Left lung (tissue), 10 donors: ENCODE results near the gene COBL. TPM values are rescaled to one million over a fixed set of nuclear protein-coding genes. Genes with fewer than 3 reads are reported as not detected.

Experiments
- ATAC-seq: fragments of 200-7000 bp; cut with Tn5 transposase; one replicate; pipeline ENCODE4 v1.9.1; 2020; ENCODE audit warnings: moderate library complexity
- DNase-seq, 4 donors: peaks; one replicate each; pipeline ENCODE4 v3.0.0-alpha.2; 2013 to 2020
- H3K27ac ChIP-seq, 2 donors: fragments of 200-600 bp; sonication (generic) in 1 of 2; one replicate each; pipeline versions ENCODE4 v1.5.0 to v1.8.0; 2020 to 2021
- H3K27me3 ChIP-seq, 2 donors: fragments of 200-600 bp; sonication (generic) in 1 of 2; one replicate each; pipeline versions ENCODE4 v1.5.0 to v1.8.0; 2020 to 2021
- H3K36me3 ChIP-seq, 2 donors: fragments of 200-600 bp; sonication (generic) in 1 of 2; one replicate each; pipeline versions ENCODE4 v1.5.0 to v1.8.0; 2020 to 2021
- H3K4me1 ChIP-seq, 2 donors: fragments of 200-600 bp; one replicate each; pipeline ENCODE4 v1.8.0; 2021
- H3K4me3 ChIP-seq, 2 donors: fragments of 200-600 bp; sonication (generic) in 1 of 2; one replicate each; pipeline versions ENCODE4 v1.5.0 to v1.8.0; 2020 to 2021; ENCODE audit warnings: mild to moderate bottlenecking in 1 of 2
- H3K9me3 ChIP-seq, 2 donors: fragments of 200-600 bp; sonication (generic) in 1 of 2; one replicate each; pipeline versions ENCODE4 v1.5.0 to v1.8.0; 2020 to 2021
- intact Hi-C, 2 donors: fragments of 100-400 bp; cut with DNase I; formaldehyde crosslinking; loops; one replicate each; pipeline versions ENCODE4 v1.11.2 to v1.14.2; 2022
- polyA plus RNA-seq, 6 donors: library from polyadenylated mRNA; unstranded; fragments of 120-200 nt; gene quantifications; one replicate each; pipeline ENCODE4 v1.2.1, GENCODE V29; 2013; ENCODE audit not compliant: insufficient read length in 6 of 6
- total RNA-seq, 2 donors: library from RNA; stranded (reverse); fragmentation: NEBNext Ultra II Directional; extraction: Animal tissue kit (Norgen Biotek cat#: 25700); gene quantifications; one replicate each; pipeline ENCODE4 v1.2.1, GENCODE V29; 2021
- TF ChIP-seq, protein P1 (sequence below), 2 donors: fragments of 200-600 bp; sonication (generic) in 1 of 2; IDR thresholded peaks; one replicate each; pipeline versions ENCODE4 v1.5.0 to v1.8.0; 2021; ENCODE audit warnings: antibody characterized with exemption in 2 of 2
- donor health status: DM: no; HTN: yes; CAD: no.
- donor health status: DM: no; HTN: no; CAD: no.

The COBL gene
- total and polyA plus RNA-seq, 8 donors: 3.6 to 36.1 (median 6.4) TPM

DNA sequence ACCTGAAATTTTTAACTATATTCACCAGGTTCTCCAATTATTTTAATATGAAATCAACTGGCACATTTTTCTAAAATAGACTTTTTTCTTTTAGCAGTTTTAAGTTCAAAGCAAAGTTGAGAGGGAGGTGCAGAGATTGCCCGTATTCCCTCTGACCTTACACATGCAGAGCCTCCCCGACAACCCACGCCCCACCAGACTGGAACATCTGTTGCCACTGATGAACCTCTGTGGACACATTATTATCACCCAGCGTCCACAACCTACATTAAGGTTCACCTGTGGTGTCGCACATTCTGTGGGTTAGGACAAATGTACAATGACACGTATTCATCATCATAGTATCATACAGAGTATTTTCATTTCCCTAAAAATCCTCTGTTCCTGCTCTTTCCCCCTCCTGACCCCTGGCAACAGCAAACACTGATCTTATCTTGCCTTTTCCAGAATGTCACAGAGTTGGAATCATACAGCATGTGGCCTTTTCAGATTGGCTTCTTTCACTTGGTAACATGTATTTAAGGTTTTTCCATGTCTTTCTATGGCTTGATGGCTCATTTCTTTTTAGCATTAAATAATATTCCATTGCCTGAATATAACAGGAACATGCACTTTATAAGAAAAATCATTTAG lies 37.1 kb downstream of the COBL start:
- H3K27ac ChIP-seq: no peak overlapping the region
- TF ChIP-seq, protein P1, sequence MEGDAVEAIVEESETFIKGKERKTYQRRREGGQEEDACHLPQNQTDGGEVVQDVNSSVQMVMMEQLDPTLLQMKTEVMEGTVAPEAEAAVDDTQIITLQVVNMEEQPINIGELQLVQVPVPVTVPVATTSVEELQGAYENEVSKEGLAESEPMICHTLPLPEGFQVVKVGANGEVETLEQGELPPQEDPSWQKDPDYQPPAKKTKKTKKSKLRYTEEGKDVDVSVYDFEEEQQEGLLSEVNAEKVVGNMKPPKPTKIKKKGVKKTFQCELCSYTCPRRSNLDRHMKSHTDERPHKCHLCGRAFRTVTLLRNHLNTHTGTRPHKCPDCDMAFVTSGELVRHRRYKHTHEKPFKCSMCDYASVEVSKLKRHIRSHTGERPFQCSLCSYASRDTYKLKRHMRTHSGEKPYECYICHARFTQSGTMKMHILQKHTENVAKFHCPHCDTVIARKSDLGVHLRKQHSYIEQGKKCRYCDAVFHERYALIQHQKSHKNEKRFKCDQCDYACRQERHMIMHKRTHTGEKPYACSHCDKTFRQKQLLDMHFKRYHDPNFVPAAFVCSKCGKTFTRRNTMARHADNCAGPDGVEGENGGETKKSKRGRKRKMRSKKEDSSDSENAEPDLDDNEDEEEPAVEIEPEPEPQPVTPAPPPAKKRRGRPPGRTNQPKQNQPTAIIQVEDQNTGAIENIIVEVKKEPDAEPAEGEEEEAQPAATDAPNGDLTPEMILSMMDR (IDR thresholded peaks at IDR 0.05): no peak
- ATAC-seq: no peak

DNA sequence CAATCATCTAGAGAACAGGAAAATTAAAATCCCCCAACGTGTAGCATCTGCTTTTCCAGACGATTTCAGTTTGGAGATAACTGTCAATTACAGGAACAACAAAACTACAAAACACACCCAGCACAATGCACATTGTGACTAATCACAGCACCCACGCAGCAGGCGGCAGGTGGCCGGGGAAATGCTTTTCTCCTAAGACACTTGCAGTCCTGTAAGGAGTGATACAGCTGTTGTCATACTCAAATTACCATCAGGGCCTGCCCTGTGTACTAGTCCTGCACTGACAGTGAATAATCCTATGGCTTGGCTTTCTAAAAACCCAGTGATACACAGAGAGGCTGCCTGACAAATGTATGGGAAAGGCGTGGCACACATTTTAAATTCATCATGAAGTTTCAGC lies 37.8 kb downstream of the COBL start:
- ATAC-seq (no peak), DNase-seq (no peak)
- Histone ChIP-seq H3K27ac (no peak overlapping the region), H3K36me3 (no peaks in the 10 kb centered on the region), H3K27me3 (no peaks in the 10 kb centered on the region), H3K4me3 (no peak overlapping the region), H3K9me3 (no peaks in the 10 kb centered on the region), H3K4me1 (no peaks in the 10 kb centered on the region)
- TF ChIP-seq, protein P1 (IDR thresholded peaks at IDR 0.05): no peak
- intact Hi-C loops: no loop called here

More for the DNA sequence above, 37.1 kb downstream of the COBL start:
- Histone ChIP-seq H3K4me3 (no peak overlapping the region), H3K27me3 (no peaks in the 10 kb centered on the region), H3K9me3 (peaks cover 0 to 5% of the 10 kb centered on the region in 2 donors), H3K4me1 (no peaks in the 10 kb centered on the region), H3K36me3 (no peaks in the 10 kb centered on the region)
- DNase-seq: no peak
- intact Hi-C loops: no loop called here

DNA sequence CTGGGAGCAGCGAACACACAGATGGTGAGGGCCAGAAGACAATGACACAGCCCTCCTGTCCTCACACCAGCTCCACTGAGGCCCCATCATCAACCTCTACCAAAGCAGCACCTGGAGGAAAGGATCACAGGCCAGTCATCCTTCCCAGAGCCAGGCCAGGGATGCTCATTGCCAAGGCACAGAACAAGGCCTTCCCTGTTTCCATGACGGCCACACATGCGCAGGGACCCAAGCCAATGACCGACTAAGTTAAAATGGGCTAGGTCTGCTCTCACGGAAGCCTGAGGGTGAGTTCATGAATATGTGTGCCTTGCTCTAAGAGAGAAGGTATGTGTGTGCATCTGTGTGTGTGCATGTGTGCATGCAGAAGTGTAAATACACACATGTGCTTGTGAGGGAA lies 39.6 kb downstream of the COBL start:
- intact Hi-C loops: no loop called here
- TF ChIP-seq, protein P1 (IDR thresholded peaks at IDR 0.05): no peak
- Histone ChIP-seq H3K27ac (no peak overlapping the region), H3K4me1 (no peaks in the 10 kb centered on the region), H3K36me3 (no peaks in the 10 kb centered on the region), H3K4me3 (no peak overlapping the region), H3K9me3 (no peaks in the 10 kb centered on the region), H3K27me3 (no peaks in the 10 kb centered on the region)
- no peak for ATAC-seq
- DNase-seq: no peak

DNA sequence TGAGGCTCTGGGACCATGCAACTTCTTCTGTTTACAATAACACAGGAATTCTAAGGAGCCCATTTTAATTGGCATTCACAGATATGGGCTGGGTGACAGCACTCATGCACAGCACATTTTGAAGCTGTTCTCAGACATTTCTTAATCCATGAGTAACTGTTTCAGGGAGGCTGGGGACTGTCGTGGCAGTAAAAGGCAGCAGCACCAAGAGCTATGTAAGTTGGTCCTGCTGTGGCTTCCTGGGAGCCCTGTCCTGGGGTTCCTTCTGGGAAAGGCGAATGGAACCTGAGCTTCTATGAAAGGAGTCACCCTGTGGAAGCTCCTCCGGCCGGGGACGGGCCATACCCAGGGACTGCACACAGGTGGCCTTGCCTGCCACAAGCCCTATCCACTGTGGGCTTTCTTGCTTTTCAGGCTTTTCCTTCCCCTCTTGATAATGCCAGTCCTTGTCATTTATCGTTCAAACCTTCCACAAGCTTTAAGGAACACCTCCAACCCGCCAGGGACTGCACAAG lies 40.5 kb downstream of the COBL start:
- no peak for DNase-seq
- Histone ChIP-seq H3K4me1 (no peaks in the 10 kb centered on the region), H3K4me3 (no peak overlapping the region), H3K27ac (no peak overlapping the region), H3K36me3 (no peaks in the 10 kb centered on the region), H3K9me3 (no peaks in the 10 kb centered on the region), H3K27me3 (no peaks in the 10 kb centered on the region)
- TF ChIP-seq, protein P1 (IDR thresholded peaks at IDR 0.05): no peak
- no peak for ATAC-seq
- intact Hi-C loops: no loop called here

DNA sequence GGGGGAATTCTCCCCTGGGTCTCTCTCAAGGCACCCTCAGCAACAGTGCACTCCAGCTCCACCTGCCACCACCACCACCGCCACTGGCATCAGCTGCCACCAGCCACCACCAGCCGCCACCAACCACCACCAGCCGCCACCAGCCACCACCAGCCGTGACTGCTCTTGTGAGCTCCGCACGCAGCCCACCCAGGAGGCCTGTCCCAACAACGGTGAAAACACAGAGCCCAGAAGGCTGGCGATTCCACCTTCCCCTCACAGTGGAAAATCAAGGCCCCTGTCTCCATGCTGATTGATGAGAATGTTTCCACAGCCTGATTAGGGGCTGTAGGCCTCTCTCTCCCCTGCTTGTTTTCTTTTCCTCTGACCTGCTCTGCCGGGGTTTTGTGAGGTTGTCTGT lies 41.1 kb downstream of the COBL start:
- no peak overlapping the region for H3K4me3 ChIP-seq
- H3K27ac ChIP-seq: no peak overlapping the region
- H3K4me1 ChIP-seq: no peaks in the 10 kb centered on the region
- intact Hi-C loops: no loop called here
- TF ChIP-seq, protein P1 (IDR thresholded peaks at IDR 0.05): no peak
- no peaks in the 10 kb centered on the region for H3K27me3 ChIP-seq
- no peaks in the 10 kb centered on the region for H3K9me3 ChIP-seq
- H3K36me3 ChIP-seq: no peaks in the 10 kb centered on the region
- DNase-seq (no peak), ATAC-seq (no peak)
